Measurements from ENCODE around the gene SREBF1. TPM values are rescaled to one million over a fixed set of nuclear protein-coding genes. Genes with fewer than 3 reads are reported as not detected.

The SREBF1 gene
- total and polyA plus RNA-seq, 2 of the 8 experiments (the other 6 are each of a cell fraction or from before 2014, with no cell fraction given): 28.6 to 70.8 TPM

- H2BK12ac ChIP-seq (ENCODE audit: low read depth, low read length): peak overlapping the region; percentile 99
- no peak overlapping the region for H2AFZ ChIP-seq (ENCODE audit: low read length)
- H2AK5ac ChIP-seq (ENCODE audit: low read depth, low read length): peak overlapping the region; percentile 98
- H3K14ac ChIP-seq (ENCODE audit: insufficient read length): peak overlapping the region; percentile 37
- peak overlapping the region; percentile 97 for H2BK120ac ChIP-seq (replicated peaks; ENCODE audit: low read depth, low read length)
- peak overlapping the region; percentile 100 for H3K18ac ChIP-seq (ENCODE audit: extremely low read depth, low read length)
- H3K9ac ChIP-seq (replicated peaks in 1 of 4; ENCODE audit: extremely low read depth in 1 of 4, low read depth in 3 of 4, low read length in 3 of 4): peak overlapping the region; percentile 68 to 87 (median 70)
- ChIA-PET CTCF (ENCODE audit: partially characterized antibody) (interaction anchor here (0.9 to 6.6 kb wide), 6 partner anchors 18 to 55 kb away, joined by 3 to 66 read pairs (median 13); no protein-coding TSS in a partner anchor), POLR2A (ENCODE audit: partially characterized antibody) (interaction anchor here (0.7 to 18.4 kb wide), 15 partner anchors 8 to 155 kb away, joined by 3 to 532 read pairs (median 5); no protein-coding TSS in a partner anchor)
- peak overlapping the region; percentile 98 for H3K4ac ChIP-seq (replicated peaks; ENCODE audit: insufficient read length, low read depth, low read length)
- H3K23me2 ChIP-seq (ENCODE audit: low read depth, low read length): peaks cover 15% of the 10 kb centered on the region
- DNase-seq (ENCODE audit: low read depth in 1 of 2, low spot score in 2 of 2): peak; percentile 60 to 94
- peak overlapping the region; percentile 74 to 86 for H3K4me2 ChIP-seq (ENCODE audit: insufficient read depth in 1 of 2, low read depth in 2 of 2, low read length in 2 of 2)
- H2BK20ac ChIP-seq (ENCODE audit: low read length): peak overlapping the region; percentile 95
- H3K27me3 ChIP-seq (replicated peaks in 1 of 4; ENCODE audit: control insufficient read depth in 3 of 4, extremely low read depth in 1 of 4, insufficient read depth in 3 of 4, low read length in 3 of 4): no peaks in the 10 kb centered on the region; a peak in 1 of 7 replicates
- H4K91ac ChIP-seq (replicated peaks; ENCODE audit: insufficient read length, low read length): peak overlapping the region; percentile 99
- H3K36me3 ChIP-seq (ENCODE audit: control insufficient read depth in 2 of 4, insufficient read depth in 4 of 4, low read length in 3 of 4): peaks cover 0 to 2% (median 0%) of the 10 kb centered on the region in 4 experiments; a peak in 1 of 8 replicates
- no peak for FAIRE-seq
- peaks cover 19 to 51% (median 39%) of the 10 kb centered on the region in 4 experiments for H3K4me1 ChIP-seq (replicated peaks in 1 of 4; ENCODE audit: control insufficient read depth in 3 of 4, insufficient read depth in 4 of 4, low read length in 3 of 4)
- H4K20me1 ChIP-seq (replicated peaks in 1 of 2; ENCODE audit: control insufficient read depth in 1 of 2, insufficient read depth in 2 of 2, low read length in 2 of 2): peaks cover 7 to 10% of the 10 kb centered on the region in 2 experiments
- H3K56ac ChIP-seq (replicated peaks; ENCODE audit: insufficient read length, low read depth, low read length): peak overlapping the region; percentile 97
- peak overlapping the region; percentile 95 for H4K5ac ChIP-seq (ENCODE audit: insufficient read length, low read depth, low read length)
- H3K27ac ChIP-seq (ENCODE audit: low read depth, low read length): peak overlapping the region; percentile 92
- peaks cover 7% of the 10 kb centered on the region; the same call in 1 of the 2 replicates for H3K79me1 ChIP-seq (ENCODE audit: low read depth, low read length)
- peak overlapping the region; percentile 99 for H2BK5ac ChIP-seq (ENCODE audit: low read depth, low read length)
- H3K9me3 ChIP-seq (ENCODE audit: insufficient read depth in 2 of 2, low read depth in 1 of 2, low read length in 1 of 2): no peaks in the 10 kb centered on the region
- H2BK15ac ChIP-seq (ENCODE audit: low read length): peak overlapping the region; percentile 99; the same call in 1 of the 2 replicates
- 7% methylated on average over 56 of the region's 71 CpGs; no CpG with 5 or more reads in 1 of the 2 experiments for WGBS, 2 experiments (ENCODE audit: extremely low coverage in 1 of 2, insufficient coverage in 1 of 2, insufficient read length in 1 of 2, insufficient replicate concordance in 2 of 2, low coverage in 1 of 2, low lambda C conversion rate in 2 of 2, missing lambda C conversion rate in 1 of 2)
- H3K23ac ChIP-seq (ENCODE audit: insufficient read length): peak overlapping the region; percentile 7
- peak overlapping the region; percentile 32 to 59 (median 48) for H3K4me3 ChIP-seq (ENCODE audit: extremely low read depth in 1 of 4, insufficient read depth in 2 of 4, low read depth in 3 of 4, low read length in 4 of 4)
- peaks cover 10% of the 10 kb centered on the region in 2 experiments for H3K79me2 ChIP-seq (ENCODE audit: control insufficient read depth in 1 of 2, insufficient read depth in 2 of 2, low read length in 2 of 2)
- peak overlapping the region; percentile 96 for H4K8ac ChIP-seq (ENCODE audit: extremely low read depth, insufficient read depth, low read length)
- TF ChIP-seq KDM1A (IDR thresholded peaks at IDR 0.05; ENCODE audit: borderline replicate concordance, low read length) (peak; percentile 100), POLR2A (IDR thresholded peaks at IDR 0.05; ENCODE audit: control extremely low read depth in 1 of 2, low read depth in 2 of 2, low read length in 2 of 2) (peak in 1 of 2 experiments; percentile 84; a peak in 2 of 3 replicates), EGR1 (IDR thresholded peaks at IDR 0.05; ENCODE audit: borderline replicate concordance, low read depth, low read length) (peak; percentile 59), RXRA (IDR thresholded peaks at IDR 0.05; ENCODE audit: insufficient read depth, low read depth, low read length) (peak; percentile 65; the same call in 1 of the 2 replicates), HDAC2 (IDR thresholded peaks at IDR 0.05; ENCODE audit: borderline replicate concordance in 1 of 2, low read depth in 2 of 2, low read length in 2 of 2) (peak in 1 of 2 experiments; percentile 98; a peak in 2 of 4 replicates), TCF12 (IDR thresholded peaks at IDR 0.05; ENCODE audit: low read depth, low read length) (peak; percentile 96), BACH1 (IDR thresholded peaks at IDR 0.05; ENCODE audit: low read length) (peak; percentile 62; the same call in 1 of the 2 replicates), EZH2 (IDR thresholded peaks at IDR 0.05; ENCODE audit: low read depth, low read length, severe bottlenecking) (no peak), SP1 (IDR thresholded peaks at IDR 0.05; ENCODE audit: low read depth, low read length) (peak; percentile 58; the same call in 1 of the 2 replicates)
- TF ChIP-seq, protein P1, sequence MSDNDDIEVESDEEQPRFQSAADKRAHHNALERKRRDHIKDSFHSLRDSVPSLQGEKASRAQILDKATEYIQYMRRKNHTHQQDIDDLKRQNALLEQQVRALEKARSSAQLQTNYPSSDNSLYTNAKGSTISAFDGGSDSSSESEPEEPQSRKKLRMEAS (IDR thresholded peaks at IDR 0.05): peak; percentile 78
Observed at GRCh38 chr17:17839791-17840707, 3.3 kb upstream of the SREBF1 start.
